Hepatocyte (in vitro differentiated cells): ENCODE measurements around the gene TRIM44. TPM values are rescaled to one million over a fixed set of nuclear protein-coding genes. Genes with fewer than 3 reads are reported as not detected.

Source experiments
- DNase-seq: peaks from one replicate; pipeline ENCODE4 v3.0.0-alpha.2; 2016; ENCODE audit warnings: low spot score
- H2AFZ ChIP-seq: fragments of 200-600 bp; sonication (generic); 2 replicates; pipeline ENCODE4 v1.6.0; 2016; ENCODE audit warnings: antibody characterized with exemption, mild to moderate bottlenecking
- H3K27ac ChIP-seq: fragments of 200-600 bp; sonication (generic); 2 replicates; pipeline ENCODE4 v1.5.1; 2016; ENCODE audit warnings: mild to moderate bottlenecking
- H3K27me3 ChIP-seq: fragments of 200-600 bp; sonication (generic); 2 replicates; pipeline ENCODE4 v1.6.1; 2016
- H3K36me3 ChIP-seq: fragments of 200-600 bp; sonication (generic); replicated peaks from 2 replicates; pipeline ENCODE4 v1.5.1; 2016; ENCODE audit warnings: low read depth; ENCODE audit not compliant: insufficient read depth
- H3K4me1 ChIP-seq: fragments of 200-600 bp; sonication (generic); 2 replicates; pipeline ENCODE4 v1.5.1; 2016; ENCODE audit warnings: mild to moderate bottlenecking, moderate library complexity; ENCODE audit not compliant: insufficient read depth
- H3K4me2 ChIP-seq: fragments of 200-600 bp; sonication (generic); 2 replicates; pipeline ENCODE4 v1.6.0; 2016
- H3K4me3 ChIP-seq: fragments of 200-600 bp; sonication (generic); 2 replicates; pipeline ENCODE4 v1.5.1; 2016; ENCODE audit warnings: mild to moderate bottlenecking
- H3K79me2 ChIP-seq: fragments of 200-600 bp; sonication (generic); 2 replicates; pipeline ENCODE4 v1.6.0; 2017; ENCODE audit warnings: mild to moderate bottlenecking
- H3K9me2 ChIP-seq: fragments of 200-600 bp; sonication (generic); replicated peaks from 2 replicates; pipeline ENCODE4 v1.6.0; 2017; ENCODE audit warnings: mild to moderate bottlenecking; ENCODE audit not compliant: insufficient read depth
- H3K9me3 ChIP-seq: fragments of 200-600 bp; sonication (generic); 2 replicates; pipeline ENCODE4 v1.5.1; 2016; ENCODE audit warnings: low read depth, mild to moderate bottlenecking
- H4K20me1 ChIP-seq: fragments of 200-600 bp; sonication (generic); 2 replicates; pipeline ENCODE4 v1.6.0; 2016; ENCODE audit warnings: mild to moderate bottlenecking; ENCODE audit not compliant: insufficient read depth, poor library complexity, severe bottlenecking
- EZH2 ChIP-seq: fragments of 200-600 bp; sonication (generic); IDR thresholded peaks from 2 replicates; pipeline ENCODE4 v1.6.1; 2016; ENCODE audit warnings: antibody characterized with exemption, mild to moderate bottlenecking, borderline replicate concordance
- EZH2phosphoT487 ChIP-seq: fragments of 200-600 bp; sonication (generic); IDR thresholded peaks from one replicate; pipeline ENCODE4 v1.6.1; 2018; ENCODE audit warnings: antibody characterized with exemption, mild to moderate bottlenecking, low read depth, moderate library complexity; ENCODE audit not compliant: unreplicated experiment, severe bottlenecking
- WGBS: methylation state at CpG from one replicate; pipeline ENCODE4 v1.1.6; 2016; ENCODE audit warnings: low lambda C conversion rate; ENCODE audit errors: missing lambda C conversion rate; 5-methylcytosine and 5-hydroxymethylcytosine counted together
- polyA plus RNA-seq: library from polyadenylated mRNA; unstranded; fragments of >200 nt; fragmentation: Nextera tagmentation; extraction: Ambion mirVana; gene quantifications from 2 replicates; pipeline ENCODE4 v1.2.1, GENCODE V29; 2016
- total RNA-seq: library from RNA; depleted of rRNA; stranded (reverse); fragments of >200 nt; gene quantifications from 2 replicates; pipeline ENCODE4 v1.2.3, GENCODE V29; 2014
- TF ChIP-seq, protein P1 (sequence below): fragments of 200-600 bp; sonication (generic); IDR thresholded peaks from 2 replicates; pipeline ENCODE4 v1.5.1; 2016; ENCODE audit warnings: antibody characterized with exemption, mild to moderate bottlenecking; ENCODE audit not compliant: poor library complexity

The TRIM44 gene
- total and polyA plus RNA-seq, 2 experiments from 2014 or later, result 20.8 to 43.2 TPM

DNA sequence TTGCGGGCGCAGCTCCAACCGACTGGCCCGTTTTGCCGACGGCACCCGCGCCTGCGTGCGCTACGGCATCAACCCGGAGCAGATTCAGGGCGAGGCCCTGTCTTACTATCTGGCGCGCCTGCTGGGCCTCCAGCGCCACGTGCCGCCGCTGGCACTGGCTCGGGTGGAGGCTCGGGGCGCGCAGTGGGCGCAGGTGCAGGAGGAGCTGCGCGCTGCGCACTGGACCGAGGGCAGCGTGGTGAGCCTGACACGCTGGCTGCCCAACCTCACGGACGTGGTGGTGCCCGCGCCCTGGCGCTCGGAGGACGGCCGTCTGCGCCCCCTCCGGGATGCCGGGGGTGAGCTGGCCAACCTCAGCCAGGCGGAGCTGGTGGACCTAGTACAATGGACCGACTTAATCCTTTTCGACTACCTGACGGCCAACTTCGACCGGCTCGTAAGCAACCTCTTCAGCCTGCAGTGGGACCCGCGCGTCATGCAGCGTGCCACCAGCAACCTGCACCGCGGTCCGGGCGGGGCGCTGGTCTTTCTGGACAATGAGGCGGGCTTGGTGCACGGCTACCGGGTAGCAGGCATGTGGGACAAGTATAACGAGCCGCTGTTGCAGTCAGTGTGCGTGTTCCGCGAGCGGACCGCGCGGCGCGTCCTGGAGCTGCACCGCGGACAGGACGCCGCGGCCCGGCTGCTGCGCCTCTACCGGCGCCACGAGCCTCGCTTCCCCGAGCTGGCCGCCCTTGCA lies 43.3 kb upstream of the TRIM44 start:
- no peaks in the 10 kb centered on the region for H3K9me2 ChIP-seq
- H3K27ac ChIP-seq, result peak overlapping the region; percentile 91
- peaks cover 19% of the 10 kb centered on the region for H3K4me1 ChIP-seq
- peak; percentile 63 for DNase-seq
- H3K36me3 ChIP-seq, result no peaks in the 10 kb centered on the region
- peak overlapping the region; percentile 38 for H2AFZ ChIP-seq
- peak overlapping the region; percentile 98 for H3K4me2 ChIP-seq
- WGBS, result under 1% methylated on average over 74 of the region's 84 CpGs
- H3K9me3 ChIP-seq, result no peaks in the 10 kb centered on the region
- TF ChIP-seq, protein P1, sequence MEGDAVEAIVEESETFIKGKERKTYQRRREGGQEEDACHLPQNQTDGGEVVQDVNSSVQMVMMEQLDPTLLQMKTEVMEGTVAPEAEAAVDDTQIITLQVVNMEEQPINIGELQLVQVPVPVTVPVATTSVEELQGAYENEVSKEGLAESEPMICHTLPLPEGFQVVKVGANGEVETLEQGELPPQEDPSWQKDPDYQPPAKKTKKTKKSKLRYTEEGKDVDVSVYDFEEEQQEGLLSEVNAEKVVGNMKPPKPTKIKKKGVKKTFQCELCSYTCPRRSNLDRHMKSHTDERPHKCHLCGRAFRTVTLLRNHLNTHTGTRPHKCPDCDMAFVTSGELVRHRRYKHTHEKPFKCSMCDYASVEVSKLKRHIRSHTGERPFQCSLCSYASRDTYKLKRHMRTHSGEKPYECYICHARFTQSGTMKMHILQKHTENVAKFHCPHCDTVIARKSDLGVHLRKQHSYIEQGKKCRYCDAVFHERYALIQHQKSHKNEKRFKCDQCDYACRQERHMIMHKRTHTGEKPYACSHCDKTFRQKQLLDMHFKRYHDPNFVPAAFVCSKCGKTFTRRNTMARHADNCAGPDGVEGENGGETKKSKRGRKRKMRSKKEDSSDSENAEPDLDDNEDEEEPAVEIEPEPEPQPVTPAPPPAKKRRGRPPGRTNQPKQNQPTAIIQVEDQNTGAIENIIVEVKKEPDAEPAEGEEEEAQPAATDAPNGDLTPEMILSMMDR, result peak; percentile 12
- TF ChIP-seq EZH2, result no peak
- no peaks in the 10 kb centered on the region for H4K20me1 ChIP-seq
- H3K79me2 ChIP-seq, result no peaks in the 10 kb centered on the region
- peak overlapping the region; percentile 46 for H3K4me3 ChIP-seq
- H3K27me3 ChIP-seq, result no peaks in the 10 kb centered on the region

DNA sequence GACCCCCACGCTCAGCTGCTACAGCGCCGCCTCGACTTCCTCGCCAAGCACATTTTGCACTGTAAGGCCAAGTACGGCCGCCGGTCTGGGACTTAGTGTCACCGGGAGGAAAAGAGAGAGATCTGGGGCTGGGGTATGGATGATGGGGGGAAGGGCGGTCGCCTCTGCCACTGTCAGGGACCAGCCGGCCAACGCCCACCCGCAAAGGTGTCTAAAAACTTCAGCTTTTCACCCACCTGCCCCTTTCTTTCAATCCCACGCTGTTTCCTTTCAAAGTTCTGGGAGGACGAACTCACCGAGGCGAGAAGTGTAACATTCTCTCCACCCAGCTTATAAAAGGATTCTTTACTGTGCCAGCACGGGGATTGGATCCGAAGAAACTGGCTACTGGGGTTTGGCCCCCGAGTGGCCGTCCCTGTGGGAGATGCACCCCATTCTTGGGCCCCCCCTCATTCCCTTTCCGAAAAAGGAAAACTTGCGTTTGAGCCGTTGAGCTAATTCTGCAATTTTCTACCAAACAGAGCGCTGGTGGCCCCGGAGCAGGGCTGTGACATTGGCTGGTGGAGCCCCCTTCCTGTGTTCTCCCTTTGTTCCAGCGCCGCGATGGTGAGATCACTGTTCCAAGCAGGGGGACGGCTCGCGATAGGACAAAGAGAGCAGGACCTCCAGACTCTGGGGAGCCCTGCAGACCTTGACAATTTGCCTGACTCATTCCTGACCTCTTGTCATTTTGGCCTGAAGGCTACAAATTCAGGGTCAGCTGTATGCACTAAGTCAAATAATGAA lies 42.5 kb upstream of the TRIM44 start:
- Histone ChIP-seq H3K9me2 (no peaks in the 10 kb centered on the region), H3K36me3 (no peaks in the 10 kb centered on the region), H3K9me3 (no peaks in the 10 kb centered on the region), H3K4me1 (peaks cover 19% of the 10 kb centered on the region), H3K27me3 (no peaks in the 10 kb centered on the region), H2AFZ (peak overlapping the region; percentile 15), H3K4me2 (peak overlapping the region; percentile 98), H3K79me2 (no peaks in the 10 kb centered on the region), H3K27ac (peak overlapping the region; percentile 47), H4K20me1 (no peaks in the 10 kb centered on the region), H3K4me3 (peak overlapping the region; percentile 46)
- 1% methylated on average over 32 of the region's 33 CpGs for WGBS
- TF ChIP-seq EZH2phosphoT487 (no peak), EZH2 (no peak)
- TF ChIP-seq, protein P1, result no peak
- peak; percentile 40 for DNase-seq

DNA sequence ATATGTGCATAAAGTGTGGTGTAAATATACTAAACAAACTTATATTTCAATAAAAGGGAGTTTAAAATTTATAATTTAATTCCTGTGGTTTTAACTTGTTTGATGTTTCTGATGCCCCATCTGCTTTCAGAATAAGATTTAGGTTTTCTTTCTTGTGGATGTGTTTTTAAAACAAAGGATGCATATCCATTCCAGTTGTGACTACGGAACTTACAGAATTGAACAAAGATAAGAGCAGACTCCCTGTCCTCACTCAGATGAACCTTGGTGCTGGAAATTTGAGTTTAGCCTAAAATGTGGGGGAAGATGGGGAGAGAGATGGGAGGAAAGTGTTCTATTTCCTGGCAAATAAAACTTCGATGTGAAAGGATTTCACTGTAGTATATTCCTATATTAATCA lies 41.8 kb upstream of the TRIM44 start:
- no peak for TF ChIP-seq EZH2
- TF ChIP-seq, protein P1, result no peak
- TF ChIP-seq EZH2phosphoT487, result no peak
- H3K4me1 ChIP-seq, result peaks cover 19% of the 10 kb centered on the region
- H3K27ac ChIP-seq, result no peak overlapping the region
- peak overlapping the region; percentile 98 for H3K4me2 ChIP-seq
- peak overlapping the region; percentile 46 for H3K4me3 ChIP-seq
- no peaks in the 10 kb centered on the region for H3K79me2 ChIP-seq
- H3K9me3 ChIP-seq, result no peaks in the 10 kb centered on the region
- no peaks in the 10 kb centered on the region for H3K9me2 ChIP-seq
- no peaks in the 10 kb centered on the region for H3K27me3 ChIP-seq
- DNase-seq, result no peak
- no peak overlapping the region for H2AFZ ChIP-seq
- no peaks in the 10 kb centered on the region for H4K20me1 ChIP-seq
- 44% methylated on average over 2 of the region's 2 CpGs for WGBS
- no peaks in the 10 kb centered on the region for H3K36me3 ChIP-seq
